ENCODE measurements around the gene FKBP10.
"Not testable (repeated sequence)": the region's sequence is repeated elsewhere in the genome, so short reads cannot be mapped to it uniquely, and the experiment has no call there.

The FKBP10 gene

GRCh38 chr17:41823580-41823979, 10.8 kb downstream of the FKBP10 start:
- ATAC-seq (replicated peaks; ENCODE audit: extremely low read depth, poor library complexity, severe bottlenecking) (no peak), DNase-seq (ENCODE audit: low spot score in 2 of 2) (no peak)
- Mint-ChIP-seq H3K36me3 (ENCODE audit: insufficient read depth) (peaks cover 11% of the 10 kb centered on the region), H3K4me3 (no peak overlapping the region), H3K27ac (ENCODE audit: low read depth) (no peak overlapping the region), H3K4me1 (no peaks in the 10 kb centered on the region), H3K27me3 (peaks cover 11% of the 10 kb centered on the region), H3K9me3 (no peaks in the 10 kb centered on the region)

- H3K27me3 Mint-ChIP-seq, result peaks cover 9% of the 10 kb centered on the region
- H3K4me1 Mint-ChIP-seq, result no peaks in the 10 kb centered on the region
- no peak for DNase-seq (ENCODE audit: low spot score in 2 of 2)
- H3K36me3 Mint-ChIP-seq (ENCODE audit: insufficient read depth), result peaks cover 11% of the 10 kb centered on the region
- H3K27ac Mint-ChIP-seq (ENCODE audit: low read depth), result no peak overlapping the region
- ATAC-seq (replicated peaks; ENCODE audit: extremely low read depth, poor library complexity, severe bottlenecking), result no peak
- H3K9me3 Mint-ChIP-seq, result no peaks in the 10 kb centered on the region
- H3K4me3 Mint-ChIP-seq, result no peak overlapping the region
These were observed 11.3 kb downstream of the FKBP10 start for GRCh38 chr17:41824086-41824485.

- Mint-ChIP-seq H3K27ac (ENCODE audit: low read depth) (no peak overlapping the region), H3K36me3 (ENCODE audit: insufficient read depth) (peaks cover 11% of the 10 kb centered on the region), H3K9me3 (no peaks in the 10 kb centered on the region), H3K27me3 (no peaks in the 10 kb centered on the region), H3K4me3 (no peak overlapping the region), H3K4me1 (no peaks in the 10 kb centered on the region)
- no peak for ATAC-seq (replicated peaks; ENCODE audit: extremely low read depth, poor library complexity, severe bottlenecking)
- no peak for DNase-seq (ENCODE audit: low spot score in 2 of 2)
These were observed 12.5 kb downstream of the FKBP10 start for GRCh38 chr17:41825175-41825845.

- H3K36me3 Mint-ChIP-seq (ENCODE audit: insufficient read depth), result peaks cover 20% of the 10 kb centered on the region
- H3K27me3 Mint-ChIP-seq; H3K4me1 Mint-ChIP-seq; H3K4me3 Mint-ChIP-seq; H3K27ac Mint-ChIP-seq (ENCODE audit: low read depth); H3K9me3 Mint-ChIP-seq; DNase-seq (ENCODE audit: low spot score in 2 of 2); ATAC-seq (replicated peaks; ENCODE audit: extremely low read depth, poor library complexity, severe bottlenecking): not testable (repeated sequence)
These were observed 17.2 kb downstream of the FKBP10 start for GRCh38 chr17:41829961-41830360.

GRCh38 chr17:41835214-41835799, 22.5 kb downstream of the FKBP10 start:
- peak overlapping the region; percentile 30 for H3K27ac Mint-ChIP-seq (ENCODE audit: low read depth)
- ATAC-seq (replicated peaks; ENCODE audit: extremely low read depth, poor library complexity, severe bottlenecking), result no peak
- no peak for DNase-seq (ENCODE audit: low spot score in 2 of 2)
- peaks cover 10% of the 10 kb centered on the region for H3K4me1 Mint-ChIP-seq
- peak overlapping the region; percentile 81 for H3K4me3 Mint-ChIP-seq
- no peaks in the 10 kb centered on the region for H3K27me3 Mint-ChIP-seq
- no peaks in the 10 kb centered on the region for H3K9me3 Mint-ChIP-seq
- peaks cover 9% of the 10 kb centered on the region for H3K36me3 Mint-ChIP-seq (ENCODE audit: insufficient read depth)

GRCh38 chr17:41835800-41836549, 23.2 kb downstream of the FKBP10 start, which contains the start of gene NT5C3B:
Gene NT5C3B, minus strand, starts transcription at chr17:41836232. Its CDS starts 39 bp downstream, at chr17:41836193.
- Mint-ChIP-seq H3K36me3 (ENCODE audit: insufficient read depth) (peaks cover 5% of the 10 kb centered on the region), H3K4me3 (peak within 1 kb of the TSS; percentile 81), H3K27ac (ENCODE audit: low read depth) (peak within 1 kb of the TSS; percentile 30), H3K9me3 (no peaks in the 10 kb centered on the region), H3K27me3 (no peaks in the 10 kb centered on the region), H3K4me1 (peaks cover 10% of the 10 kb centered on the region)
- DNase-seq (ENCODE audit: low spot score in 2 of 2), result peak in 1 of 2 donors; percentile 22
- peak; percentile 70 for ATAC-seq (replicated peaks; ENCODE audit: extremely low read depth, poor library complexity, severe bottlenecking)

- DNase-seq (ENCODE audit: low spot score in 2 of 2) (no peak), ATAC-seq (replicated peaks; ENCODE audit: extremely low read depth, poor library complexity, severe bottlenecking) (no peak)
- Mint-ChIP-seq H3K4me3 (peak overlapping the region; percentile 81), H3K9me3 (no peaks in the 10 kb centered on the region), H3K4me1 (peaks cover 10% of the 10 kb centered on the region), H3K27ac (ENCODE audit: low read depth) (no peak overlapping the region), H3K36me3 (ENCODE audit: insufficient read depth) (peaks cover 3% of the 10 kb centered on the region), H3K27me3 (no peaks in the 10 kb centered on the region)
These were observed 23.9 kb downstream of the FKBP10 start for GRCh38 chr17:41836550-41837196.

- ATAC-seq (replicated peaks; ENCODE audit: extremely low read depth, poor library complexity, severe bottlenecking), result no peak
- no peaks in the 10 kb centered on the region for H3K36me3 Mint-ChIP-seq (ENCODE audit: insufficient read depth)
- H3K4me1 Mint-ChIP-seq, result peaks cover 10% of the 10 kb centered on the region
- peak within 1 kb of the TSS; percentile 81 for H3K4me3 Mint-ChIP-seq
- no peaks in the 10 kb centered on the region for H3K27me3 Mint-ChIP-seq
- DNase-seq (ENCODE audit: low spot score in 2 of 2), result no peak
- H3K27ac Mint-ChIP-seq (ENCODE audit: low read depth), result no peak within 1 kb of the TSS
- H3K9me3 Mint-ChIP-seq, result no peaks in the 10 kb centered on the region
These were observed 25.1 kb downstream of the FKBP10 start, which contains the start of gene KLHL10 for GRCh38 chr17:41837761-41838538. Gene KLHL10, plus strand, starts transcription at chr17:41837825. Its CDS starts 108 bp downstream, at chr17:41837933.

GRCh38 chr17:41839448-41839847, 26.6 kb downstream of the FKBP10 start:
- H3K4me3 Mint-ChIP-seq; H3K27ac Mint-ChIP-seq (ENCODE audit: low read depth); ATAC-seq (replicated peaks; ENCODE audit: extremely low read depth, poor library complexity, severe bottlenecking); H3K27me3 Mint-ChIP-seq; H3K4me1 Mint-ChIP-seq; H3K9me3 Mint-ChIP-seq; DNase-seq (ENCODE audit: low spot score in 2 of 2); H3K36me3 Mint-ChIP-seq (ENCODE audit: insufficient read depth): not testable (repeated sequence)

- not testable (repeated sequence) for H3K9me3 Mint-ChIP-seq; ATAC-seq (replicated peaks; ENCODE audit: extremely low read depth, poor library complexity, severe bottlenecking); DNase-seq (ENCODE audit: low spot score in 2 of 2); H3K27ac Mint-ChIP-seq (ENCODE audit: low read depth); H3K27me3 Mint-ChIP-seq; H3K4me1 Mint-ChIP-seq; H3K36me3 Mint-ChIP-seq (ENCODE audit: insufficient read depth); H3K4me3 Mint-ChIP-seq
These were observed 28.0 kb downstream of the FKBP10 start for GRCh38 chr17:41840781-41841180.

- H3K9me3 Mint-ChIP-seq, result no peaks in the 10 kb centered on the region
- no peak overlapping the region for H3K27ac Mint-ChIP-seq (ENCODE audit: low read depth)
- no peak for DNase-seq (ENCODE audit: low spot score in 2 of 2)
- peaks cover 8% of the 10 kb centered on the region for H3K36me3 Mint-ChIP-seq (ENCODE audit: insufficient read depth)
- no peak overlapping the region for H3K4me3 Mint-ChIP-seq
- H3K27me3 Mint-ChIP-seq, result no peaks in the 10 kb centered on the region
- ATAC-seq (replicated peaks; ENCODE audit: extremely low read depth, poor library complexity, severe bottlenecking), result no peak
- peaks cover 9% of the 10 kb centered on the region for H3K4me1 Mint-ChIP-seq
These were observed 32.2 kb downstream of the FKBP10 start for GRCh38 chr17:41844971-41845370.

GRCh38 chr17:41848788-41849187, 36.0 kb downstream of the FKBP10 start:
- H3K4me1 Mint-ChIP-seq, result peaks cover 15% of the 10 kb centered on the region
- ATAC-seq (replicated peaks; ENCODE audit: extremely low read depth, poor library complexity, severe bottlenecking), result no peak
- DNase-seq (ENCODE audit: low spot score in 2 of 2), result no peak
- no peak overlapping the region for H3K4me3 Mint-ChIP-seq
- no peaks in the 10 kb centered on the region for H3K27me3 Mint-ChIP-seq
- H3K36me3 Mint-ChIP-seq (ENCODE audit: insufficient read depth), result peaks cover 27% of the 10 kb centered on the region
- H3K9me3 Mint-ChIP-seq, result no peaks in the 10 kb centered on the region
- no peak overlapping the region for H3K27ac Mint-ChIP-seq (ENCODE audit: low read depth)
